ENCODE results near the gene SPINT2.

DNA sequence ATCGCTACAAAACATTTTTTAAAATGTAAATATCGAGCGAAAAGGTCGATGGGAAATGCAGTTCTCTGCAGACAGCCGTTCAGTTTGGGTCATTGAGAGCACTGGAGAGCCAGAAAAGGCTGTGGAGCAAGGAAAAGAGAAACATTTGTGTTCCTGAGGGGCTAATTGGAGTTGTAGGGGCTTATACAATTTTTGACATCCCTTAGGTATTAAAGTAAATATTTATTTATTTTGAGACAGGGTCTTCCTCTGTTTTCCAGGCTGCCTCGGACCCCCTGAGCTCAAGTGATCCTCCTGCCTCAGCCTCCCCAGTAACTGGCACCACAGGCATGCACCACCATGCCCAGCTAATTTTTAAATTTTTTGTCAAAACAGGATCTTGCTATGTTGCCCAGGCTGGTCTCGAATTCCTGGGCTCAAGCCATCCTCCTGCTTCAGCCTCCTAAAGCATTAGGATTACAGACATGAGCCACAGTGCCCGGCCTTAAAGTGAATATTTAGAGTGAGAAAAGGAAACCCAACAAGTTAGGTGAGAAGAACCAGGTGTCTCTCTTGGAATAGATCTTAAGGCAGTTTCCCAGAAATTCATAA, 52.2 kb downstream of the SPINT2 start:
- TF ChIP-seq, protein P1, sequence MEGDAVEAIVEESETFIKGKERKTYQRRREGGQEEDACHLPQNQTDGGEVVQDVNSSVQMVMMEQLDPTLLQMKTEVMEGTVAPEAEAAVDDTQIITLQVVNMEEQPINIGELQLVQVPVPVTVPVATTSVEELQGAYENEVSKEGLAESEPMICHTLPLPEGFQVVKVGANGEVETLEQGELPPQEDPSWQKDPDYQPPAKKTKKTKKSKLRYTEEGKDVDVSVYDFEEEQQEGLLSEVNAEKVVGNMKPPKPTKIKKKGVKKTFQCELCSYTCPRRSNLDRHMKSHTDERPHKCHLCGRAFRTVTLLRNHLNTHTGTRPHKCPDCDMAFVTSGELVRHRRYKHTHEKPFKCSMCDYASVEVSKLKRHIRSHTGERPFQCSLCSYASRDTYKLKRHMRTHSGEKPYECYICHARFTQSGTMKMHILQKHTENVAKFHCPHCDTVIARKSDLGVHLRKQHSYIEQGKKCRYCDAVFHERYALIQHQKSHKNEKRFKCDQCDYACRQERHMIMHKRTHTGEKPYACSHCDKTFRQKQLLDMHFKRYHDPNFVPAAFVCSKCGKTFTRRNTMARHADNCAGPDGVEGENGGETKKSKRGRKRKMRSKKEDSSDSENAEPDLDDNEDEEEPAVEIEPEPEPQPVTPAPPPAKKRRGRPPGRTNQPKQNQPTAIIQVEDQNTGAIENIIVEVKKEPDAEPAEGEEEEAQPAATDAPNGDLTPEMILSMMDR (conservative IDR thresholded peaks at IDR 0.05; ENCODE audit: low read depth, low read length), result no peak
- no peak for TF ChIP-seq EZH2 (IDR thresholded peaks at IDR 0.05; ENCODE audit: low read length, unreplicated experiment)
